ENCODE data around the gene TTLL10. TPM values are rescaled to one million over a fixed set of nuclear protein-coding genes. Genes with fewer than 3 reads are reported as not detected.

Gene TTLL10
- polyA plus RNA-seq, 2 of the 4 experiments (the other 2 are of a cell fraction): not detected

DNA sequence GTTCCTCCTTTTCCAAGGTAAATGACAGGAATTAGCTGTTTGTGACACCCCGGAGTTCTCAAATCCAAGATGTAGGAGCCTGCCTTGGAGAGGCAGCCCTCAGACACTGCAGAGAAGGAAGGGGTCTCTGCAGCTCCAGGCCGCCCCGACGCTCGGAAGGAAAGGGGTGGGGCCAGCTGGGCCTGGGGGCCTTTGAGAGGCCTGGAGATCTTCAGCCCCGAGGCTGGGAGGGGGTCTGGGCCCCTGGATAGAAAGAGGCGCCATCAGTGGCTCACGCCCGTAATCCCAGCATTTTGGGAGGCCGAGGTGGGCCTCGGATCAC is 33.9 kb downstream of the TTLL10 start:
- H3K4me1 ChIP-seq: 0 out of 3 replicates have a peak, but pooled peaks cover 3% of the 10 kb centered on the region
- H3K4me3 ChIP-seq: no peak overlapping the region
- ChIA-PET CTCF (interaction anchor here (0.6 to 3.0 kb wide), 3 partner anchors 19 to 136 kb away, joined by 3 to 12 read pairs (median 3); no protein-coding TSS in a partner anchor), POLR2A (no interaction called here)
- H3K4me2 ChIP-seq: no peak overlapping the region; the same call in 2 of the 3 replicates
- WGBS (ENCODE audit: missing lambda C conversion rate): 57% methylated on average over 5 of the region's 11 CpGs
- ATAC-seq (no peak), DNase-seq (ENCODE audit: low read depth in 1 of 2, low spot score in 1 of 2) (no peak), FAIRE-seq (no peak)
- TF ChIP-seq KDM1A (IDR thresholded peaks at IDR 0.05; ENCODE audit: low read depth): no peak
- TF ChIP-seq RNF2 (IDR thresholded peaks at IDR 0.05; ENCODE audit: borderline replicate concordance, low read depth): no peak
- TF ChIP-seq MAX (IDR thresholded peaks at IDR 0.05): no peak
- no peak for TF ChIP-seq FOSL2 (IDR thresholded peaks at IDR 0.05)
- TF ChIP-seq FOSL2 (CRISPR knock-in tag; IDR thresholded peaks at IDR 0.05): no peak
- TF ChIP-seq JUNB (IDR thresholded peaks at IDR 0.05): no peak
- TF ChIP-seq EHF (CRISPR knock-in tag; IDR thresholded peaks at IDR 0.05): no peak
- TF ChIP-seq ATOH8 (CRISPR knock-in tag; IDR thresholded peaks at IDR 0.05; ENCODE audit: low read depth): no peak
- no peak for TF ChIP-seq RARB (CRISPR knock-in tag; IDR thresholded peaks at IDR 0.05)
- TF ChIP-seq ESRRA (IDR thresholded peaks at IDR 0.05; ENCODE audit: borderline replicate concordance, low read length): no peak
- no peak for TF ChIP-seq ZFP36 (IDR thresholded peaks at IDR 0.05; ENCODE audit: borderline replicate concordance, partially characterized antibody)
- TF ChIP-seq JUN (IDR thresholded peaks at IDR 0.05): no peak
- TF ChIP-seq ZC3H11A (IDR thresholded peaks at IDR 0.05): no peak
- no peak for TF ChIP-seq TFCP2L1 (CRISPR knock-in tag; IDR thresholded peaks at IDR 0.05)
- TF ChIP-seq REST (IDR thresholded peaks at IDR 0.05): no peak
- H3K27ac ChIP-seq: no peak overlapping the region
- H3K9me3 ChIP-seq: no peaks in the 10 kb centered on the region

GRCh38 chr1:1208713-1209433 is 35.2 kb downstream of the TTLL10 start:
- Histone ChIP-seq H3K4me2 (no peak overlapping the region; the same call in 2 of the 3 replicates), H3K4me3 (no peak overlapping the region), H3K4me1 (0 out of 3 replicates have a peak, but pooled peaks cover 3% of the 10 kb centered on the region), H3K27ac (peak overlapping the region in 1 of 2 experiments; percentile 70; a peak in 3 of 6 replicates), H3K9me3 (no peaks in the 10 kb centered on the region)
- no peak for ATAC-seq
- ChIA-PET POLR2A (no interaction called here), CTCF (interaction anchor here (0.7 to 3.0 kb wide), 3 partner anchors 10 to 87 kb away, joined by 3 to 12 read pairs (median 5); no protein-coding TSS in a partner anchor)
- TF ChIP-seq CBX8 (IDR thresholded peaks at IDR 0.05) (no peak), CEBPB (IDR thresholded peaks at IDR 0.05) (no peak), ZFP36 (IDR thresholded peaks at IDR 0.05; ENCODE audit: borderline replicate concordance, partially characterized antibody) (no peak), RARB (CRISPR knock-in tag; IDR thresholded peaks at IDR 0.05) (no peak)
- TF ChIP-seq, protein P1, sequence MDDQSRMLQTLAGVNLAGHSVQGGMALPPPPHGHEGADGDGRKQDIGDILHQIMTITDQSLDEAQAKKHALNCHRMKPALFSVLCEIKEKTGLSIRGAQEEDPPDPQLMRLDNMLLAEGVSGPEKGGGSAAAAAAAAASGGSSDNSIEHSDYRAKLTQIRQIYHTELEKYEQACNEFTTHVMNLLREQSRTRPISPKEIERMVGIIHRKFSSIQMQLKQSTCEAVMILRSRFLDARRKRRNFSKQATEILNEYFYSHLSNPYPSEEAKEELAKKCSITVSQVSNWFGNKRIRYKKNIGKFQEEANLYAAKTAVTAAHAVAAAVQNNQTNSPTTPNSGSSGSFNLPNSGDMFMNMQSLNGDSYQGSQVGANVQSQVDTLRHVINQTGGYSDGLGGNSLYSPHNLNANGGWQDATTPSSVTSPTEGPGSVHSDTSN (IDR thresholded peaks at IDR 0.05): no peak
- 99% methylated on average over 6 of the region's 38 CpGs for WGBS (ENCODE audit: missing lambda C conversion rate)
- FAIRE-seq: no peak
- DNase-seq (ENCODE audit: low read depth in 1 of 2, low spot score in 1 of 2): no peak
